Lung microvascular endothelial cell (primary cell): ENCODE data around the gene SLC2A3. TPM values are rescaled to one million over a fixed set of nuclear protein-coding genes. Genes with fewer than 3 reads are reported as not detected.
A peak's percentile ranks its signal among the peaks of the same experiment; 100 is the strongest.
"Not testable (repeated sequence)": the region's sequence is repeated elsewhere in the genome, so short reads cannot be mapped to it uniquely, and the experiment has no call there.

Experiments used
- DNase-seq, 2 donors: peaks; one replicate each; pipeline versions ENCODE4 v3.0.0 to v3.0.0-alpha.2; 2010; ENCODE audit warnings: low read depth in 2 of 2
- total RNA-seq: library from RNA; depleted of rRNA; stranded (reverse); fragments of >200 nt; gene quantifications from 2 replicates; pipeline ENCODE4 v1.2.1, GENCODE V29; 2014

SLC2A3 gene
- 20.2 and 41.0 TPM in 2 replicates for total RNA-seq

DNA sequence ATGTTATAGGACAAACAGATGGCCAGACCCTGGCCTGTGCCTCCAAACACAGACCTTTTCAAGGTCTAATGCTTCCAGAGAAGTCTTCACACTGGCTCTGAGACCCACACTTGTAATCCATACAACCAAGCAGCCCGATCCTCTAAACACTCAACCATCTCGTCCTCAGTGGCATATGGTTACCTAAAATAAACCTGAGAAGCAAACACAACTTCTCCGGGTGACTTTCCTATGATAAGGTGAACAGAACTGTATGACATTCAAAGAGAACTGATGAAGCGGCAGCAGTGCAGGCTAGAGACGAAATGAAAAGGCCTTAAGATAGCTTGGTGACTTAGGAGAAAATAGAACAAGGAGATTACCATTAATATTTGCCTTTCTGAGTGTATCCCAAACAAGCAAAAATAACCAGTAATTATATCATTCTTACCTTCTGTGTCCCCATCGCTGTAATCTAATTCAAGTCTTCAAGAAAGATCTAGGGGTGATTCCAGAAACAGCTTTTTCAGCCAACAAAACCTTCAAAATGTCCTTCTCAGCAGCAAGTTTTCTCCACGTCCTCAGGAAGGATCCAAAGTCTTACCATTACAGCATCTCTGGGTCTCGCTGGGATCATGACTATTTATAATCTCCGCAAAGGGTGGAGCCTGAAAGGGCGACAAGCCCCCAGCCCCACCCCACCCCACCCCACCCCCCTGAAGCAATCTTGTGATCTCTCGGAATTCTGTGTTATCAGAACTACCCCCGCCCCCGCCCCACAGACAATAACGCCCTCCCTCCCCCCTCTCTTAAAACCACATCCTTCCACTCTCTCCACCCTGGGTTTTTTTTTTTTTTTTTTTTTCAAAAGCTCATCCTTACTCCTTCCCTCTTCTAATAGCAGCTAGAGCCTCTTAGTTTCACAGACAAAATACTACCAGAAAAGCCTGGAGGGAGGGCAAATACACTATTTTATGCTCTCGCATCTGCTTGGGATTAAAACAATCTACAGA is at the start of gene SLC2A3:
Gene SLC2A3 (minus strand): TSS at position 598 of the 992 bp plus-strand sequence. CDS start 153 bp downstream, at position 445.
- DNase-seq = peak; percentile 73 to 95

GRCh38 chr12:7984900-7985299 is 48.9 kb upstream of the SLC2A3 start:
- no peak for DNase-seq

DNA sequence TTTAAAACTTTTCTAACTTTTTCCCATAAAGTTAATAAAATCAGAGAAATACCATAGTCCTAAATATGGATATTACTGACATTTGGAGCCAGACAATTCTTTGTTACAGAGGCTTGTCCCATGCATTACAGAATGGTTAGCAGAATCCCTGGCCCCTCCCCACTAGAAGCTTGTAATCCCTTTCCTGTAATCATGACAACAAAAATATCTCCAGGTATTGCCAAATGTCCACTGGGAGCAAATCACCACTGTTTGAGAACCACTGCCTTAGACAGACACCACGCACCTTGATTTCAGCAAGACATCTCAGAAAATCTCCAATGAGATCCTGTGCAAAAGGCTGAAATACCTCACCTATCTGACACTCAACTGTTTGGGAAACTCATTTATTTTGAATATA is 47.5 kb upstream of the SLC2A3 start:
- not testable (repeated sequence) for DNase-seq

- DNase-seq = not testable (repeated sequence)
Measured at GRCh38 chr12:7983019-7983418, 47.0 kb upstream of the SLC2A3 start.

GRCh38 chr12:7982332-7982735 is 46.3 kb upstream of the SLC2A3 start:
- DNase-seq = not testable (repeated sequence)

DNA sequence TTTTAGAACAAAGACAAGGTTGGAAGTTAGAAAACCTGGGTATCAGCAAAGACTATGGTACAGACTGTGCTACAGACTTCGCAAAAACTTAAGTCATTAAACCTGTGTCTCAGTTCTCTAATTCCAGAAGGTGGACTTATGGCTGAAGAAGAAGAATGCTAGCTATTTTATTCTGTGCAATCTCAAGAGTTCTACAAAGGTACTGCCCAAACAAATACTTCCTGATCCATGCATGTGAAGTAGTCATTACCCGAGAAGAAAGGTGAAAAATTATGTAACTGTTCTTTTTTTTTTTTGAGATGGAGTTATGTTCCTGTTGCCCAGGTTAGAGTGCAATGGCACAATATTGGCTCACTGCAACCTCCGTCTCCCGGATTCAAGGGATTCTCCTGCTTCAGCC is 45.5 kb upstream of the SLC2A3 start:
- no peak for DNase-seq

- DNase-seq = not testable (repeated sequence)
Measured at GRCh38 chr12:7977351-7978124, 41.6 kb upstream of the SLC2A3 start.

- DNase-seq = peak in 1 of 2 donors; percentile 18
Measured at GRCh38 chr12:7973457-7973825, 37.5 kb upstream of the SLC2A3 start.

- no peak for DNase-seq
Measured at GRCh38 chr12:7972734-7973456, 36.9 kb upstream of the SLC2A3 start.

GRCh38 chr12:7972269-7972668 is 36.3 kb upstream of the SLC2A3 start:
- not testable (repeated sequence) for DNase-seq

DNA sequence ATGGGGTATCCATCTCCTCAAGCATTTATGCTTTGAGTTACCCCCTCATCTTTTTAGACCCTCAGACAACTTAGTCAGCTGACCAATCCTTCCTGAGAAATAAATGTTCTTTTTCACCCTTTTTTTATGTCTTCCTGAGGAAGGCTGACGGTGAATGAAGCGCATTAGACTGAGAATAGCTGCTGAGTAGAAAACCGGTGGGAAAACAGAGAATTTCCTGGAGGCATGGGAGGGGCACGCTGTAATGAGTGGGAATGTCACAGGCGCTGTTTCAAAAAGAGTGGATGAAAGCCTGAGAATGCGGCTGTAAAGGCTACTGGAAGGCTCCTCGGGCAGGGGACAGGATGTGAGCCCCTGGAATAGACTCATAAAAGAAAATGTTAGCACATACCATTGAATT is 35.8 kb upstream of the SLC2A3 start:
- DNase-seq = peak in 1 of 2 donors; percentile 52

DNA sequence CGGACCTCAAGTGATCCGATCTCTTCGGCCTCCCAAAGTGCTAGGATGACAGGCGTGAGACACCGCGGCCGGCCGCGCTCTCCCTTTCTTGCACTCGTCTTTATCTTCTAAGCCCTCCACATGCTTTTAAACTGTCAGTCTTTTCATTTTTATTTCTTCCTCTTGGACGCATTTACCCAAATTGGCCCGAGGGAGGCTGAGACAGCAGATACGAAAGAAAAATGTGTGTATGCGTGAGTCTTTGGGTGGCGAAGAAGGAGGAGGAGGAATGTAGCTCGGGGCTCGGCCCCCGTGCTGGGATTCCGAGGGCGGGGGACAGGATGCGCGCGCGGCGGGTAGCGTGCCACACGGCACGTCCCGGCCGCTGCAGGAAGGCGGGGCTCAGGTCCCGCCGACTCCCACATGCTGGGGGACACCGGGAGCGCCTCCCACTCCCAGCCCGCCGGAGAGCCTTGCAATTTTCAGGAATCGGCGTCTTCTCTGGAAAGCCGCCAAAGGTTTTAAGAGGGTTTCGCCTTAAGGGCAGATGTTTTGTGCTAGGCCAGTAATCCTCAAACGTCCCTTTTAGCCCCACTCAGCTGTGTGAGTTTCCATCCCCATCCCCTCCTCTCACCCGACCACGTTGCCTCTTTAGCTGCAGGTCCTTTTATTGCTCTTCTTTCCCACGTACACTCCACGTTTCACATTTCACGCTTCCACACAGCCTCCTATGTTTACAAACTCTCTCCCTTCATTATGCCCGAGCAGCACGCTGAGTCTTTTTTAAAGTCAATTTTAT is 34.7 kb upstream of the SLC2A3 start:
- peak; percentile 86 to 93 for DNase-seq

DNA sequence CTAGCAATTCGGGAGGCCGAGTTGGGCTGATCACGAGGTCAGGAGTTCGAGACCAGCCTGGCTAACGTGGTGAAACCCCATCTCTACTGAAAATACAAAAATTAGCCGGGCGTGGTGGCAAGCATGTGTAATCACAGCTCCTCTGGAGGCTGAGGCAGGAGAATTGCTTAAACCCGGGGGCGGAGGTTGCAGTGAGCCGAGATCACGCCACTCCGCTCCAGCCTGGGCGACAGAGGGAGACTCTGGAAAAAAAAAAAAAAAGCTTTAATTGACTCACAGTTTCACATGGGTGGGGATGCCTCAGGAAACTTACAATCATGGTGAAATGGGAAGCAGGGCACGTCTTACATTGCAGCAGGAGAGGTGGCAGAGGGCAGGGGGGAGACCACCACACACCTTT is 30.6 kb upstream of the SLC2A3 start:
- no peak for DNase-seq

DNA sequence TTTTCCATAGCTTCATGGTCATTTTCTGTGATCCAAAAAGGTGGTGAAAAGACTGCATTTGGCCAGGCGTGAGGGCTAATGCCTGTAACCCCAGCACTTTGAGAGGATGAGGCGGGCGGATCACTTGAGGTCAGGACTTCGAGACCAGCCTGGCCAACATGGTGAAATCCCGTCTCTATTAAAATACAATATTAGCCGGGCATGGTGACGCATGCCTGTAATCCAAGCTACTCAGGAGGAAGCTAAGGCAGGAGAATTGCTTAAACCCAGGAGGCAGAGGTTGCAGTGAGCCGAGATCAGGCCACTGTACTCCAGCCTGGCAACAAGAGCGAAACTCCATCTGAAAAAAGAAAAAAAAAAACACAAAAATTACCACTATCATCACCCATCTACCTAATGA is 28.7 kb upstream of the SLC2A3 start:
- DNase-seq = not testable (repeated sequence)

- DNase-seq = peak in 1 of 2 donors; percentile 14
Measured at GRCh38 chr12:7961395-7962178, 25.6 kb upstream of the SLC2A3 start.

DNA sequence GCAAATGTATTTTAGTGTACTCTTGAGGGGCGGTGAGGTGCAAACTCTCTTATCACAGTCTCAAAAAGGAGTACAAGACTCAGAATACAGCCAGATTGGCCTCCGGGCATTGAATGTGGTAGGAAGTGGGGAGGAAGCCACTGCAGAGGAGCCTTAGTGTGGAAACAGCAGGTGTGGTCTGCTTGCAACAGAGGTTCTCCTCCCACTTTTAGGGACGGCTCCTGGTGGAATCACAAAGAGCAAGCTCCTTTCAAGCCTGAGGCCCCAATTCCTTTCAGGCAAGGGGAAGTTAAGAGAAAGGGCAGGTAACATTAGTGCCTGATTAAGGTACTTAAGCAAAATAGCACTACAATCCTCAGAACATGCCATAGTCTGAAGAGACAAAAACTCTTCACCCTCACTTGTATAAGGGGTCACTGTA is 23.7 kb upstream of the SLC2A3 start:
- peak in 1 of 2 donors; percentile 16 for DNase-seq

DNA sequence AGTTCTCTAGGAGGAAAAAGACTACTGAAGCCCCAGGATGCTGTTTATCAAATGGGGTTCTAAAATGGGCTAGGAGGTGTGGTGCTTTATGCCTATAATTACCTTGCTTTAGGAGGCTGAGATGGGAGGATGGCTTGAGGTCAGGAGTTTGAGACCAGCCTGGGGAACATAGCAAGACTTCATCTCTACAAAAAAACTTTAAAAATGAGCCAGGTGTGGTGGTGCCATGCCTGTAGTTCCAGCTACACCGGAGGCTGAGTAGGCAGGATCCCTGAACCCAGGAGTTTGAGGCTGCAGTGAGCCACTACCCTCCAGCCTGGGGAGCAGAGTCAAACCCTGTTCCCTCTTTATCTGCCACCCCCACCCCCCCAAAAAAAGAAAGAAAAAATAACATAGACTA is 23.3 kb upstream of the SLC2A3 start:
- no peak for DNase-seq

GRCh38 chr12:7954877-7955276 is 18.9 kb upstream of the SLC2A3 start:
- not testable (repeated sequence) for DNase-seq

GRCh38 chr12:7954418-7954817 is 18.4 kb upstream of the SLC2A3 start:
- not testable (repeated sequence) for DNase-seq

- not testable (repeated sequence) for DNase-seq
Measured at GRCh38 chr12:7953912-7954311, 17.9 kb upstream of the SLC2A3 start.
